ENCODE measurements around the gene CRYBG1.

The CRYBG1 gene

GRCh38 chr6:106522562-106523250 lies 162.2 kb downstream of the CRYBG1 start:
- DNase-seq (ENCODE audit: low read depth in 1 of 2, low spot score in 1 of 2), result no peak

- no peak for DNase-seq (ENCODE audit: low read depth in 1 of 2, low spot score in 1 of 2)
Measured at GRCh38 chr6:106525107-106525881, 164.8 kb downstream of the CRYBG1 start.

- DNase-seq (ENCODE audit: low read depth in 1 of 2, low spot score in 1 of 2), result no peak
Measured at GRCh38 chr6:106525882-106526275, 165.4 kb downstream of the CRYBG1 start.

GRCh38 chr6:106527117-106527516 lies 166.6 kb downstream of the CRYBG1 start:
- no peak for DNase-seq (ENCODE audit: low read depth in 1 of 2, low spot score in 1 of 2)

GRCh38 chr6:106527979-106528378 lies 167.5 kb downstream of the CRYBG1 start:
- DNase-seq (ENCODE audit: low read depth in 1 of 2, low spot score in 1 of 2), result no peak

- DNase-seq (ENCODE audit: low read depth in 1 of 2, low spot score in 1 of 2), result no peak
Measured at GRCh38 chr6:106528521-106528920, 168.0 kb downstream of the CRYBG1 start.

GRCh38 chr6:106529438-106529837 lies 168.9 kb downstream of the CRYBG1 start:
- DNase-seq (ENCODE audit: low read depth in 1 of 2, low spot score in 1 of 2), result no peak

GRCh38 chr6:106530026-106530425 lies 169.5 kb downstream of the CRYBG1 start:
- DNase-seq (ENCODE audit: low read depth in 1 of 2, low spot score in 1 of 2), result no peak

GRCh38 chr6:106530502-106530901 lies 170.0 kb downstream of the CRYBG1 start:
- no peak for DNase-seq (ENCODE audit: low read depth in 1 of 2, low spot score in 1 of 2)

GRCh38 chr6:106533054-106533453 lies 172.5 kb downstream of the CRYBG1 start:
- no peak for DNase-seq (ENCODE audit: low read depth in 1 of 2, low spot score in 1 of 2)

GRCh38 chr6:106534004-106534403 lies 173.5 kb downstream of the CRYBG1 start:
- DNase-seq (ENCODE audit: low read depth in 1 of 2, low spot score in 1 of 2), result no peak

- no peak for DNase-seq (ENCODE audit: low read depth in 1 of 2, low spot score in 1 of 2)
Measured at GRCh38 chr6:106534564-106534982, 174.1 kb downstream of the CRYBG1 start.

GRCh38 chr6:106535012-106535411 lies 174.5 kb downstream of the CRYBG1 start:
- no peak for DNase-seq (ENCODE audit: low read depth in 1 of 2, low spot score in 1 of 2)

GRCh38 chr6:106536357-106536756 lies 175.8 kb downstream of the CRYBG1 start:
- no peak for DNase-seq (ENCODE audit: low read depth in 1 of 2, low spot score in 1 of 2)

- DNase-seq (ENCODE audit: low read depth in 1 of 2, low spot score in 1 of 2), result no peak
Measured at GRCh38 chr6:106536851-106537250, 176.3 kb downstream of the CRYBG1 start.

GRCh38 chr6:106537662-106538061 lies 177.1 kb downstream of the CRYBG1 start:
- no peak for DNase-seq (ENCODE audit: low read depth in 1 of 2, low spot score in 1 of 2)

GRCh38 chr6:106538145-106538544 lies 177.6 kb downstream of the CRYBG1 start:
- no peak for DNase-seq (ENCODE audit: low read depth in 1 of 2, low spot score in 1 of 2)

- no peak for DNase-seq (ENCODE audit: low read depth in 1 of 2, low spot score in 1 of 2)
Measured at GRCh38 chr6:106539936-106540335, 179.4 kb downstream of the CRYBG1 start.

- DNase-seq (ENCODE audit: low read depth in 1 of 2, low spot score in 1 of 2), result no peak
Measured at GRCh38 chr6:106540432-106540831, 179.9 kb downstream of the CRYBG1 start.

GRCh38 chr6:106540907-106541306 lies 180.4 kb downstream of the CRYBG1 start:
- no peak for DNase-seq (ENCODE audit: low read depth in 1 of 2, low spot score in 1 of 2)

- no peak for DNase-seq (ENCODE audit: low read depth in 1 of 2, low spot score in 1 of 2)
Measured at GRCh38 chr6:106546261-106546690, 185.8 kb downstream of the CRYBG1 start.

- DNase-seq (ENCODE audit: low read depth in 1 of 2, low spot score in 1 of 2), result no peak
Measured at GRCh38 chr6:106546691-106547414, 186.3 kb downstream of the CRYBG1 start.

Measured in activated CD4-positive, alpha-beta T cell treated with anti-CD3 and anti-CD28 coated beads, Interleukin-2, amount 50 U/mL, for 24 hours (primary cell).